ENCODE measurements around the gene PRPS1L1. TPM values are rescaled to one million over a fixed set of nuclear protein-coding genes. Genes with fewer than 3 reads are reported as not detected.

Gene PRPS1L1
- total RNA-seq, 1 experiment from 2014 or later, result not detected

GRCh38 chr7:17988141-17988540 is 39.5 kb downstream of the PRPS1L1 start:
- Mint-ChIP-seq H3K4me3 (ENCODE audit: low read depth, unreplicated experiment) (no peak overlapping the region), H3K9me3 (ENCODE audit: low read depth, unreplicated experiment) (peaks cover 4% of the 10 kb centered on the region), H3K27me3 (ENCODE audit: unreplicated experiment) (no peaks in the 10 kb centered on the region), H3K36me3 (ENCODE audit: insufficient read depth, unreplicated experiment) (no peaks in the 10 kb centered on the region), H3K4me1 (ENCODE audit: low read depth, unreplicated experiment) (peaks cover 53% of the 10 kb centered on the region), H3K27ac (ENCODE audit: unreplicated experiment) (no peak overlapping the region)
- CTCF ChIA-PET, result no interaction called here
- DNase-seq, result no peak
- no peak for TF ChIP-seq CTCF (IDR thresholded peaks at IDR 0.05; ENCODE audit: unreplicated experiment)
- no TSS peak for BruUV-seq (replicated peaks)
- intact Hi-C loops (cut with micrococcal nuclease; ENCODE audit: unreplicated experiment), result loop anchor here (5.0 kb wide), 1 partner anchor 54 kb away; no protein-coding TSS in a partner anchor

GRCh38 chr7:17986851-17987250 is 40.8 kb downstream of the PRPS1L1 start:
- DNase-seq, result no peak
- no peak for TF ChIP-seq CTCF (IDR thresholded peaks at IDR 0.05; ENCODE audit: unreplicated experiment)
- BruUV-seq (replicated peaks), result no TSS peak
- Mint-ChIP-seq H3K4me3 (ENCODE audit: low read depth, unreplicated experiment) (peak overlapping the region; percentile 2), H3K4me1 (ENCODE audit: low read depth, unreplicated experiment) (peaks cover 57% of the 10 kb centered on the region), H3K27me3 (ENCODE audit: unreplicated experiment) (no peaks in the 10 kb centered on the region), H3K9me3 (ENCODE audit: low read depth, unreplicated experiment) (peaks cover 4% of the 10 kb centered on the region), H3K27ac (ENCODE audit: unreplicated experiment) (peak overlapping the region; percentile 41), H3K36me3 (ENCODE audit: insufficient read depth, unreplicated experiment) (no peaks in the 10 kb centered on the region)
- CTCF ChIA-PET, result no interaction called here
- intact Hi-C loops (cut with micrococcal nuclease; ENCODE audit: unreplicated experiment), result loop anchor here (5.0 kb wide), 1 partner anchor 55 kb away; no protein-coding TSS in a partner anchor

- Mint-ChIP-seq H3K27me3 (ENCODE audit: unreplicated experiment) (no peaks in the 10 kb centered on the region), H3K4me1 (ENCODE audit: low read depth, unreplicated experiment) (peaks cover 57% of the 10 kb centered on the region), H3K36me3 (ENCODE audit: insufficient read depth, unreplicated experiment) (no peaks in the 10 kb centered on the region), H3K27ac (ENCODE audit: unreplicated experiment) (no peak overlapping the region), H3K9me3 (ENCODE audit: low read depth, unreplicated experiment) (peaks cover 4% of the 10 kb centered on the region), H3K4me3 (ENCODE audit: low read depth, unreplicated experiment) (no peak overlapping the region)
- TF ChIP-seq CTCF (IDR thresholded peaks at IDR 0.05; ENCODE audit: unreplicated experiment), result no peak
- CTCF ChIA-PET, result no interaction called here
- intact Hi-C loops (cut with micrococcal nuclease; ENCODE audit: unreplicated experiment), result loop anchor here (5.0 kb wide), 1 partner anchor 57 kb away; no protein-coding TSS in a partner anchor
- no peak for DNase-seq
- BruUV-seq (replicated peaks), result no TSS peak
These were observed 42.0 kb downstream of the PRPS1L1 start for GRCh38 chr7:17985473-17986239.

GRCh38 chr7:17984288-17984687 is 43.4 kb downstream of the PRPS1L1 start:
- Mint-ChIP-seq H3K27ac (ENCODE audit: unreplicated experiment) (no peak overlapping the region), H3K27me3 (ENCODE audit: unreplicated experiment) (no peaks in the 10 kb centered on the region), H3K9me3 (ENCODE audit: low read depth, unreplicated experiment) (peaks cover 4% of the 10 kb centered on the region), H3K36me3 (ENCODE audit: insufficient read depth, unreplicated experiment) (no peaks in the 10 kb centered on the region), H3K4me1 (ENCODE audit: low read depth, unreplicated experiment) (peaks cover 48% of the 10 kb centered on the region), H3K4me3 (ENCODE audit: low read depth, unreplicated experiment) (no peak overlapping the region)
- no peak for DNase-seq
- CTCF ChIA-PET, result interaction anchor here (0.6 to 1.2 kb wide), 4 partner anchors 15 to 340 kb away, joined by 3 to 4 read pairs (median 4); no protein-coding TSS in a partner anchor
- TF ChIP-seq CTCF (IDR thresholded peaks at IDR 0.05; ENCODE audit: unreplicated experiment), result no peak
- no TSS peak for BruUV-seq (replicated peaks)
- intact Hi-C loops (cut with micrococcal nuclease; ENCODE audit: unreplicated experiment), result loop anchor here (1.0 kb wide), 1 partner anchor 337 kb away; no protein-coding TSS in a partner anchor

All from Calu3 (cell line).